Choroid plexus epithelial cell (primary cell): ENCODE measurements around the gene DUSP18.
A peak's percentile ranks its signal among the peaks of the same experiment; 100 is the strongest.

Experiments used
- DNase-seq: peaks from one replicate; pipeline ENCODE4 v3.0.0-alpha.2; 2010; ENCODE audit warnings: low read depth
- H3K4me3 ChIP-seq: 2 replicates; pipeline ENCODE4 v1.5.1; 2011; ENCODE audit warnings: low read depth, mild to moderate bottlenecking, control low read depth, low read length, moderate library complexity
- TF ChIP-seq, protein P1 (sequence below): conservative IDR thresholded peaks from 2 replicates; pipeline ENCODE4 v1.5.1; 2011; ENCODE audit warnings: low read depth, mild to moderate bottlenecking, control low read depth, inconsistent platforms, low read length, moderate library complexity

The DUSP18 gene

DNA sequence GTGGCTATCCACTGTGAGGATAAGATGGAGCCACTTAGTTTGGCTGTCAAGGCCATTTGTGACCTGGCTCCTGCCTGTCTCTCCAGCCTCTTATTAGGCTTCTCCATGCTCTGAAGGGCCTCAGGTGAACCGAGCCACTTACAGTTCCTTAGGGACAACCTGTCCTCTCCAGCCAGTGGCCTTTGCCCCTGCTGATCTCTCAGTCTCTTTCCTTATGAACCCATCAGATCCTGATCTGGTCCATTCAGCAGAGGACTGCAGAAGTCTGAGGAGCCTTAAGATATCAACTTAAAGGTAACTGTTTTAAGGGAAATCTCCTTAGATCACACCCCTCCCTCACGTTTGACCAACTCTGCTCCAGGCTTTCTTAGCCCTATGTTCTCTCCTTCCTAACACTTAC lies 2.4 kb downstream of the DUSP18 start:
- no peak overlapping the region for H3K4me3 ChIP-seq
- no peak for DNase-seq
- TF ChIP-seq, protein P1, sequence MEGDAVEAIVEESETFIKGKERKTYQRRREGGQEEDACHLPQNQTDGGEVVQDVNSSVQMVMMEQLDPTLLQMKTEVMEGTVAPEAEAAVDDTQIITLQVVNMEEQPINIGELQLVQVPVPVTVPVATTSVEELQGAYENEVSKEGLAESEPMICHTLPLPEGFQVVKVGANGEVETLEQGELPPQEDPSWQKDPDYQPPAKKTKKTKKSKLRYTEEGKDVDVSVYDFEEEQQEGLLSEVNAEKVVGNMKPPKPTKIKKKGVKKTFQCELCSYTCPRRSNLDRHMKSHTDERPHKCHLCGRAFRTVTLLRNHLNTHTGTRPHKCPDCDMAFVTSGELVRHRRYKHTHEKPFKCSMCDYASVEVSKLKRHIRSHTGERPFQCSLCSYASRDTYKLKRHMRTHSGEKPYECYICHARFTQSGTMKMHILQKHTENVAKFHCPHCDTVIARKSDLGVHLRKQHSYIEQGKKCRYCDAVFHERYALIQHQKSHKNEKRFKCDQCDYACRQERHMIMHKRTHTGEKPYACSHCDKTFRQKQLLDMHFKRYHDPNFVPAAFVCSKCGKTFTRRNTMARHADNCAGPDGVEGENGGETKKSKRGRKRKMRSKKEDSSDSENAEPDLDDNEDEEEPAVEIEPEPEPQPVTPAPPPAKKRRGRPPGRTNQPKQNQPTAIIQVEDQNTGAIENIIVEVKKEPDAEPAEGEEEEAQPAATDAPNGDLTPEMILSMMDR: no peak

DNA sequence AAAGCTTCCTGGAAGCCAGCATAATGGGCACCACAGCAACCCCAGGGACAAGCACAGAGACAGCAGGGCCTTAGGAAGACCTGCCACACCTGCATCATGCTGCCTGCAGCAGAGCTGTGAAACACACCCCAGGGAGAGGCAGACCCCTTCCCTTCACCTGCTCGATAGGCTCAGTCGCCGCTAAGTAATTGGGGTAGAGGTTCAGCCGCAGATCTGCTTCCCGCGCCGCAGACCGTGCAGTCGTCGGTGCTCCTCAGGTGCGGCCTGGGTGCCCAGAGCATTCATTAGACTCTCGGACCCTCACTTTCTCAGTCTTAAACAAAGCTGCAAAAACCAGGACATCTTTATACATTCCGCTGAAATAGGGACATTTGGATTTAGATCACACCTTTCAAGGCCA lies 2.9 kb downstream of the DUSP18 start:
- TF ChIP-seq, protein P1: no peak
- no peak overlapping the region for H3K4me3 ChIP-seq
- DNase-seq: no peak

DNA sequence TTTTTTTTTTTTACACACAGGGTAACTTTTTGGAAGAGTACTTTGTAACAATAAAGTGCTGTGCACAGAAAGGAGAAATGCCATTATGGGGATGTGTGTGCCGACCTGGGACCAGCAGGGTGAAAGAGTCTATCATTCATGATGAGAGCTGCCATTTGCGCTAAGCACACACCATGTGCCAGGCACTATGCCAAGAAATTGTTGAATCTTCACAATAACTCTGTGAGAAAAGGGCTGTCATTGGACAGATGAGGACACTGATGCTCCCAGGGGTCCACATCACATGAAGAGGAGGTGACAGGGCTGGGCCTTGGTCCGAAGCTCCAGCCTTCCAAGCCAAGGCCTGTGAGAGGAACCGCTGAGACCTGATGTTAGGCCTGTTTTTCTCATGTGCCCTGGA lies 5.6 kb downstream of the DUSP18 start:
- TF ChIP-seq, protein P1: no peak
- no peak for DNase-seq
- H3K4me3 ChIP-seq: no peak overlapping the region

DNA sequence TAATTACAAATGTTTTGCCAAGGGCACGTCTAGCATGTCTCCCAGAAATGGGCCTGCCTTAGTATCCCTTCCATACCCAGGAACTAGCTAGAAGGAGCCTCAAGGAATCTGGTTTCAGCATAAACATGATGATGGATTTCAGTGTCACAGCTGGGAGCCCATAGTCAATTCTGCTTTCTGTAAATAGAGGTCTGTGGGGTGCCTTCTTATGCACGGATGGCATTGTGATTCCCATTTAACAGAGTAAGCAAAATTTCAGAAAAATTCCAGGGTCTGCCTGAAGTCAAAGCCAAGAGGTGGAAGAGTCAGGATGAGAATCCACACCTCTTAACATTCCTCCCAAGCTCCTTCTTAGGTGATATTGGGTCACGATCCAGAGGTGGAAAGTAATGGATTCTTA lies 12.1 kb downstream of the DUSP18 start:
- no peak overlapping the region for H3K4me3 ChIP-seq
- TF ChIP-seq, protein P1: no peak
- DNase-seq: peak; percentile 5

DNA sequence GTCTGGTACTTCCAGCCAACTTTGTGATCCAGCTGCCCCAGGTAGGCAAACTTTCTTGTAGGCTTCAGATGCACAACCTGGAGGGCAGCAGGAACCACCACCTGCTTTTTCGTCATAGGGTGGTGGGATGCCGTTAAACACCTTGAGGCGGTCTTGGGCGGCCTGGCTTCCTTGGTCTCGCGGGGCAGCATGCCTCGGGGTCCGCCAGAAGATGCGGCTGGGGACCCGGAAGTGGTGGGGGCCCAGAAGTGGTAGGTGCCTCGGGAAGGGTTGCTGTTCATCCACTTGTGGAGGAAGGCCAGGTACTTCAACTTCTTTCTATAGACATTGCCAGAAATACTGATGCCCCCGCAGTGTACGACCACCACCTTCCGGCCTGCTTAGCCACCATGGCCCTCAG lies 13.3 kb downstream of the DUSP18 start:
- no peak overlapping the region for H3K4me3 ChIP-seq
- TF ChIP-seq, protein P1: no peak
- no peak for DNase-seq

DNA sequence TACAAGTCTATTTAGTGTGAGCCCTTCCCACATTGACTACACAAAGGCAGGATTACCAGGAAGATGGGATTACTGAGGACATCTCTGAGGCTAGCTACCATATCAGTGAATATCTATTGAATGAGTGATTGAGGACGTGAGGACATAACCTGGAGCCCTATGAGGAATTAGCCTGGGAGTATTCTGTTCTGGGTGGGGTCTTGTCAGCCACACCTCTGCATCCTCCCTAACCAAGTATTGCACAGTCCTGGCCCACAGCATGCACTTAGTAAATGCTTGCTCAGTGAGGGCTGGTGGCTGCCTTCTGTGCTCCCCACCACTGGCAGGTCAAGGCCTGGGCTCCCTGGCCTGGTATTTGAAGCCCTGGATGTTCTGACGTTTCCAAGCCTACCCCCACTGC lies 14.8 kb downstream of the DUSP18 start:
- no peak for DNase-seq
- H3K4me3 ChIP-seq: no peak overlapping the region
- TF ChIP-seq, protein P1: no peak

DNA sequence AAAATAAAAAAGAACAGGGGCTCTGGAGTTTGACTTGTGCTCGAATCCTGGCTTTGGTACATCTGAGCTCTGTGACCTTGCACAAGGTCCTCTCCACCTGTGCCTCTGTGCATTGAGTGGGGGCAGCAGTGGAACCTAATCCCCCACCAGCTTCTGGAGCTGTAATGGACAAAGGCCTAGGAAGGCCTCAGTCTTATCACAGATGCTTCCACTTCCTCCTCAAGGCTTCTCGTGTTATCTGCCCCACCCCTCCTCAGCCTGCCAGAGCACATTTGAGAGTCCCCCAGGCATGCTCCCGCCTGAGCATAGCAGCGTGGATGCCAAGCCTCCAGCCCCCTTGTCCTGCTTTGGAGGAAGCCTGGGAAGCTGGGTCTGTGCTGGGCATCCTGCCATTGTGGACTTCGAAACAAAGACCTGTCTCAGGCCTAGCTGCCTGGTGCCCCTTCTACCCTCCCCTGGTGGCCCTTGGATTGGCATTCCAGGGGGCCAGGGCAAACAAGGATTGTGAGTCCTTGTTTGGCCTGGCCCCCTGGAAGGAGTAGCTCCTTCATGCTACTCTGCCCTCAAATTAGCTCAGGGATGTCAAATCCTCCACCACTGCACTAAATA lies 17.1 kb downstream of the DUSP18 start:
- TF ChIP-seq, protein P1: no peak

More for the DNA sequence above, 17.1 kb downstream of the DUSP18 start:
- DNase-seq: no peak
- H3K4me3 ChIP-seq: no peak overlapping the region
